HG03469 (cell line): ENCODE data around the gene TACC2.
A peak's percentile ranks its signal among the peaks of the same experiment; 100 is the strongest.

Experiments
- ATAC-seq: cut with Tn5 transposase; IDR thresholded peaks from one replicate; pipeline ENCODE4 v1.9.1; 2021; ENCODE audit warnings: mild to moderate bottlenecking, moderate library complexity, moderate number of reproducible peaks; ENCODE audit not compliant: unreplicated experiment

Gene TACC2

GRCh38 chr10:122267849-122268737 is 279.1 kb downstream of the TACC2 start:
- peak; percentile 72 for ATAC-seq

DNA sequence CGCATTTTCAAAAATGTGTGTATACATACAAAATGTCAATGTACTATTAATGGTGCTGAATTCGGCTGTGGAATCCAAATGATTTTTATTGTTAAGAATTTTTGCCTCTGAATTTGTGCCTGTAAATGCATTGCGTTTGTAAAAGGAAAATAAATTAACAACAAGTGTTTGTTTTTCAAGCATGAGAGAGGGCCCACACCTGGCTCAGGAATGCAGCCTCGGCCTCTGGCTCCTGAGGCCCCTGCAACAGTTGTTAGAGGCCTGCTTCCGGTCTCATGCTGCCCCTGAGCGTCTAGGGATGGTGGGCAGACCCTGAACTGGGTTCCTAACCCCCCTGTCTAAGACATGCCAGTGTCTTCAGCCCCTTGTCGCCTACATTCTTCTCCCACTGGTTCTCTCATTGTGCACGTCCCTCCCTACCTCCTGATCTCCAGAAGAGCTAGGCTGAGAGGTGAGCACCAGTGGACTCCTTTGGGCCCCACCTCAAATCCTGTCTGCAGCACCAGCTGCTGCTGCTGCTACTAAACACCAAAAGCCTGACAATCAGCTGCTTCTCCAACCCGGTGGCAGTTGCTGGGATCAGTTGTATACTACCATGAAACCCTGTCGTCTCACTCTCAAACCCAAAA is 280.2 kb downstream of the TACC2 start:
- no peak for ATAC-seq

- no peak for ATAC-seq
Observed at GRCh38 chr10:122271076-122271475, 282.1 kb downstream of the TACC2 start, which contains the start of gene BTBD16. BTBD16 (plus strand) TSS chr10:122271296; CDS start chr10:122275082, 3,786 bp downstream.

GRCh38 chr10:122273966-122274545 is 285.1 kb downstream of the TACC2 start:
- no peak for ATAC-seq

DNA sequence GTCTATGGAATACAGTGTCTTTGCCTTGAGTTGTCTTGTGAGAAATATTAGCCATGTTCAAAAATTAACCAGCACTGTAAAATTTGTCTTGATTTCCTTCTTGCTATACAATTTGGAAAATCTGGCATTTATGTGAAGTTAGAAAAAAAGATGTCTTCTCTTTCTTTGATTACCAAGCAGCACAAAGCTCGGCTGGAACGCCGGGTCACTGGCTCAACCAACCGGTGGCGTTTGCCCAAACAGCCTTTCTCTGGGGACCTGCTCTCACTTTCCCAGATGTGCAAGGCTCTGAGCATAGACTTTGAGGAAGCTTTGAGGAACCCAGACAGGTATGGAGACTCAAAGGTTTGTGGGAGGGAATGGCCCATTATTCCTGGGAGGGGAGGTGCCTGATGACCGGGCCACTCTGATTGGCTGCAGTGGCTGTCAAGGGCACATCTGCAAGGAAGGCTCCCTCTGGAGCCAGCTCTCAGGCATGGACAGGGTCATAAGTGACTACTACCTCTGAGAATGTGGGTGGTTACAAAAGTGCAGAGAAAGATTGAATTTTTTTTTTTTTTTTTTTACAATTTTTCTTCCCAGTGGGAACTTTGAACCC is 287.7 kb downstream of the TACC2 start:
- ATAC-seq: no peak

DNA sequence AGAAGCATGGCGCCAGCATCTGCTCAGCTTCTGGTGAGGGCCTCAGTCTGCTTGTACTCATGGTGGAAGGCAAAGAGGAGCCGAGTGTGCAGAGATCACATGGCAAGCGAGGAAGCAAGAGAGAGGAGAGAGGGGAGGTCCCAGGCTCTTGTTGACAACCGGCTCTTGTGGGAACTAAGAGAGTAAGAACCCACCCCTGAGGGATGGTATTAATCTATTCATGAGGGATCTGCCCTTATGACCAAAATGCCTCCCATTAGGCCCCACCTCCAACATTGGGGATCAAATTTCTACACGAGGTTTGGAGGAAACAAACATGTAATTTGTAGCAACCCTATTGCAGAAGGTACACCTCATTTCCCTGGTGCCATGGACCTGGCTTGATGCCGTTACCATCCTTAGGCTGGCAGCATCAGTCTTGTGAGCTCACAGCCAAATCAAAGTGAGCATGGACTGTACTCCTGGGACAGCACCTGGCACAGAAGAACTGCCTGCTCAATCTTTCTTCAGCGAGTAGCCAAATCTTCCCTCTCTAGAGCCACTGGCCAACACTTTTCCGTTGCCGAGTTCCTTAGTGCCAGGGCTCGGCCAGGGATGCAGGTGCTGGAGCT is 288.7 kb downstream of the TACC2 start:
- no peak for ATAC-seq

- no peak for ATAC-seq
Observed at GRCh38 chr10:122279725-122280141, 290.8 kb downstream of the TACC2 start.

GRCh38 chr10:122280156-122280555 is 291.2 kb downstream of the TACC2 start:
- ATAC-seq: no peak

- no peak for ATAC-seq
Observed at GRCh38 chr10:122281018-122281626, 292.2 kb downstream of the TACC2 start.

- no peak for ATAC-seq
Observed at GRCh38 chr10:122281751-122282150, 292.8 kb downstream of the TACC2 start.

DNA sequence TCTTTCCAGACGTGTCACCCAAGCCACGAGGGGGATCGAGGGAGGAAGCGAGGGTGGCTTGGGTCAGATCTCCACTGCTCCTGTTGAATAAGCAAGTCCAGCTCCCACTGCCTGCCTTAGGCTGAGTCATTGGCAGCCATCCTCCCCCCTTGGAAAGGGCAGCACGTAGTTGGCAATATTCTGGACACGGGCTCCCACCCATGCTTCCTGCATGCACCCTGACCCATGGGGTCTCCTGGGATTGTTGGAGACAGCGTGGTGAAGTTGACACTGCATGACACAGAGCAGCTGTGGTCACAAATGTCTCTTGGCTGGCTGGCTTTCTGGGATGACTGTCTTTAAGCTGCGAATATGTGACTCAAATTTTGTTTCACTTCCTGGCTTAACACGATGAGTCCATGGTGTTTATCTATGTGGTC is 293.3 kb downstream of the TACC2 start:
- ATAC-seq: no peak

DNA sequence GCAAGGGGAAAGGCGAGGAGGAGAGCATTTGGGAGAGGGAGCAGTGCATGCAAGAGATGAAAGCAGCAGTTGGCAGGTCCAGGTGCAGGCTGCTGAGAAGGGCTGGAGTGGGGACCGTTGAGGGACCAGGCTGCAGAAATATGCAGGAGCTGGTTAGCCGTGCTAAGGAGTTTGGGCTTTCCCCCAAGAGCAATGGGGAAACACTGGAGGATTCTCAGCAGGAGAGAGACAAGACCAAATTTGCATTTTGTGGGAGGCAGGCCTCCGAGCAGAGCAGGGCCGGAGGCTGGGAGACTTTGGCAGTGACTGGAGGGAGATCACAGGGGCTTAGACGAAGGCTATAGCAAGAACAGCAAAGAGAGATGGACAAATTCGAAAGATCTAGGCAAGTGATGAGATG is 293.9 kb downstream of the TACC2 start:
- no peak for ATAC-seq

DNA sequence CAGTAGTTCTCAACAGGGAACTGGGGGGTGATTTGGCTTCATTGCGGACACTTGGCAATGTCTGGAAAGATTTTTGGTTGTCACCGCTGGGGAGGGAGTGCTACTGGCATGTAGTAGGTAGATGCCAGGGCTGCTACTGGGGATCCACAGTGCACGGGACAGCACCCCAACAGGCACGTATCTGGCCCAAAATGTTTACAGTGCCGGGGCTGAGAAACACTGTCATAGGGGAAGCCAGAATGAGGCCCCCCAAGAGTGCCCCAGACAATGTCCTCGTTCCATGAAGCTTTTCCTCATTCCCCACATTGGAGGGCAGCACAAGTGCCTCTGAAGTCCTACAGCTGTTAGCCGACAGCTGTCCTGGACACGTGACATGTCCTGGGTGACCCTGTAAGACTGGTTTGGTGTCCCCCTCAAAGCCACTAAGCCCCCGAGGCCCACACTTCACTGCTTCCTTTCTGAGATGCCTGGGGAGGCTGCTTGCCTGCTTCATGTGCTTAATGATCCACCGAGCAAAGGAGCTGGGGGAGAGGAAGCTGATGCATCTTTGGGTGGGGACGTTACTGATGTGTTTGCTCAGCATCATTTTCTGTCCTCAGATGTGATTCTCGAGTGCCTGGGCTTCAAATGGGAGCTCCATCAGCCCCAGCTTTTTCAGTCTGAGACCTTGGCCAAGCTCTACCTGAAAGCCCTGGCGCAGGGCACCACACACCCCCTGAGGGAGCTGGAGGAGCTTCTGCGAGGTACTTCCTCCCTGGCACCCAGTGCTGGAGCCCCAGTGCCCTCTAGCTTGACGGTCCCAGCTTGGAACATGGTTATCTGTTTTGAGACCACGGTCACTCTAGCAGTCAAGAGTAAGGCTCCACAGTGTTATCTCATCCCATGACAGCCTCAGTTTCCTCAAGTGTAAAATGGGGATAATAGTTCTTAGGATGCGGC is 296.8 kb downstream of the TACC2 start:
- ATAC-seq: no peak

DNA sequence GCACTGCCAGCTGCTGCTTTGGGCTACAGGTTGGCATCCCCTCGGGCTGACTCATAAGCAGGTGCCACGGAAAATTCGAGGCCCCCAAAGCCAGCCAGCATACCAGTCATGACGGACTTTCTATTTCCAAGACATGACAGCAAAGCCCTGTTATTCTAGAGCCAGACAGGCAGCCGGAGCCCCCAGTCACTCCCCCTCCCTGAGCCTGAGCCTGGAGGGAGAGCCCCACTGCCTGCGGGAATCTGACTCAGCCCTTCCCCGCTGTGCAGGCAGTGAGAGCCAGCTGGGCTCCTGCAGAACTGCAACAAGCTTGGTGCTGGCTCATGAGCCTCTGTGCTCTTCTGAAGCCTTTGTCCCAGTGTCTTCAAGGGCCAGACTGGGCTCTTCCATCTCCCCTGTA is 297.9 kb downstream of the TACC2 start:
- no peak for ATAC-seq

DNA sequence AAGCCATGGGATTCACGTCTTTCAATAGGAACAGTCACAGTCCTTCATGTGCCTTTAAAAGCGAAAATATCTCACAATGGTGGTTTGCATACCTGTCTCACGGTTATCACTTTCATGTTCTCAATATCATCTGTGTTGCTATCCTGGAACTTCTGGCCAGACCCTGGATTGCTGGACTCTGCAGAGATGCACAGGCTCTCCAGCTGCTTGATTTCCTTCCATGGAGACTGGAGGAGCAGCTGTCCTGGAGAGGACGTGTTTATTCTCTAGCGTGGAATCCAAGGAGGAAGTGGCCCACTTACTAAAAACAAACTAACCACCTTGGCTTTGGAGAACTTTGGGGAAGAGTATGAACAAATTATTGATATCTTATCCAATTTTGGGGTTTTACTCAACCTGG is 298.6 kb downstream of the TACC2 start:
- ATAC-seq: no peak

DNA sequence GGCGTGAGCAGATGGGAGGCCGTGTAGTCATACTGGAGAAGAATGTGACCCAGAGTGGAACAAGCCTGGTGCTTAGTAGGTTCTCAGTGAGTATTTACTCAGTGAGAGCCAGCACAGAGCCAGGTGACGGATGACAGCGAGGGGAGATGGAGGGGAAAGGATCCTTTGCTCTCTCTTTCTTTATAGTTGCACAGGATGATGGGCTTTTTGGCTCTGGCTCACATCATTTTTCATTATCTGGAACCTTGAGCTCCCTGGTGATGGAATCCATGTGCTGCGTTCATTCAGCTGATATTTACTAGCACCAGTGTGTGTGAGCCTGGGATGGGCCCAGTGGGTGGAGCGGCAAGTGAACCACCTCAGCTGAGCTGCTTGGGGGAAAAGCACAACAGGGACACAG is 299.3 kb downstream of the TACC2 start:
- ATAC-seq: no peak

DNA sequence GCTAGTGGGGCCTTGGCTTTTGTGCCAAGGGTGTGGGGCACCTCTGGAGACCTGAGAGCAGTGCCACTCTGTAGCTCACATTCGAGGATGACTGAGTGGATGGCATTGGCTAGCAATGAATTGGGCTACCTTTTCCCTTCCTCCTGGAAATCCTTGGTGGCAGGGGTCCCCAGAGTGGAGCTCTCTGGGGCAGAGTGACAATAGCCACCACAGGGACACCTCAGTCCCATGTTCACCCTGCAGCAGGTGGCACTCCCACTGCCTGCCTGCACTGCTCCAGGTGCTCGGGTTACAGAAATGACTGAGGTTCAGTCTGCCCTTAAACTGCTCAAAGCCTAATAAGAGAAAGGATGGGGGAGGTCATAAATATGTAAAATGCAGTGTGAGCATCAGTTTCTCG is 300.0 kb downstream of the TACC2 start:
- no peak for ATAC-seq

DNA sequence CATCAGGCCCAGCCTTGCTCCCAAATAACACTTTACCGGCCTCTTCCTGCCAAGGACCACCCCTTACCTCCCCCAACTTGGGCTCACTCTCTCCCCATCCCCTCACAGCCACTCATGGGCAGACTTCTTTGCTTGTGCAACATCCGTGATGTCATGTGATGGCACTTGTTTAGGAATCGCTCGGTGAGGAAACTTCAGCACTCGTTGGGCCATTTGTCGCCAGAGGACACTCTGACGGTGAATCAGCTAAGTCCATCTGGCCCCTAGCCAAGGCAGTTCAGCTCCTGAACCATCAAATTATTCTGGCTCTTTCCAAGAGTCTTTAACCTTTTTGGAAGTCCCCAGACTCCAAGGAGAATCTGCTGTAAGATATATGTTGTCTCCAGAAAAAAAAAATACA is 301.4 kb downstream of the TACC2 start:
- no peak for ATAC-seq

GRCh38 chr10:122290833-122291532 is 302.0 kb downstream of the TACC2 start:
- no peak for ATAC-seq
